GM13976 (cell line): ENCODE results near the gene LZTS2.
A peak's percentile ranks its signal among the peaks of the same experiment; 100 is the strongest.
"Not testable (repeated sequence)": the region's sequence is repeated elsewhere in the genome, so short reads cannot be mapped to it uniquely, and the experiment has no call there.

Experiments
- DNase-seq: peaks from one replicate; pipeline ENCODE4 v3.0.0; 2012; ENCODE audit warnings: low spot score
- CTCF ChIP-seq: IDR thresholded peaks from 2 replicates; pipeline ENCODE4 v1.5.1; 2012; ENCODE audit warnings: borderline replicate concordance, mild to moderate bottlenecking; ENCODE audit not compliant: insufficient read depth; ENCODE audit errors: extremely low read depth, missing control alignments, control extremely low read depth
- in situ Hi-C: fragments of 300-500 bp; cut with MboI; formaldehyde crosslinking; loops from one replicate; pipeline ENCODE4 v1.12.0; 2022; ENCODE audit warnings: low sequenced_read_pairs, mixed read lengths, inconsistent platforms; ENCODE audit not compliant: unreplicated experiment

LZTS2 gene

DNA sequence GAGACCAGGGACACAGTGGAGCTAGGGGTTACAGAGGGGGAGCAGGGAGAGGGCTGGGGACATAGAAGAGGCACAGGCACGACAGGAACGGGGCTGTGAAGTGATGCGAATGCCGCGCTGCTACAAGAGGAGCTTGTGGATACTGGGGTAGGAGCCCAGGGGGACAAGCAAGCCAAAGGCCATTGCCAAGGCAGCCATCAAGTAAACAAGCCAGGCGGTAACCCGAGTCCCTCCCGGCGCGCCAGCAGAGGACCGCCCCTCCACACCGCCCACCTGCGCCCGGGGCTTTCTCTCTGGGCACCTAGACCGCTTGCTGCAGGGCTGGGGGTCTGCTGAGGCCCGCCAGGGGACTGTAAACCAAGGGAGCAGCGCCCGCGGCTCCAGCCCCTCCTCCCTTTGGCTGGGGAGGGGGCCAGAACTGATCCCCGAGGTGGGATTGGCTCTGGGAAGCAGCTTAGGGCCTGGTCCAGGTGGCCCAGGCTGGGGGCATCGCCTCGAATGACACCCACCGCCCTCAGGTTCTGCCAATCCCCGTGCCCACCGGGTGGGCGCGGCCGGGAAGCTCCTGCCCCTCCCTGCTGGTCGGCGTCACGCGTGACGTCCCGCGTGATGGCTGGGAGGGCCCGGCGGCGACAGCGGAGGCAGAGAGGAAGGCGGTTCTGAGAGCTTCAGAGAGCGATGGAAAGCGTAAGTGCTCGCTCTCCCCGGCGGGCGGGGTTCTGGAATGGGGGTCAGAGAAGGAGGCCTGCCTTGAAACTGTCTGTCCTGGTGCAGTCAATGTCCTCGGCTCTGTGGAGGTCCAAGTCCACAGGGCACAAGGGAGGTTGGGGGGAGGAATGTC, 32.4 kb downstream of the LZTS2 start:
- in situ Hi-C loops: loop anchor here (10.0 kb wide), 1 partner anchor 113 kb away; no protein-coding TSS in a partner anchor
- no peak for TF ChIP-seq CTCF
- DNase-seq: peak; percentile 73

- TF ChIP-seq CTCF: no peak
- DNase-seq: no peak
- in situ Hi-C loops: loop anchor here (10.0 kb wide), 1 partner anchor 112 kb away; no protein-coding TSS in a partner anchor
Observed at GRCh38 chr10:101032637-101033224, 33.1 kb downstream of the LZTS2 start.

GRCh38 chr10:101033276-101033675, 33.7 kb downstream of the LZTS2 start:
- in situ Hi-C loops: loop anchor here (10.0 kb wide), 1 partner anchor 112 kb away; no protein-coding TSS in a partner anchor
- no peak for TF ChIP-seq CTCF
- DNase-seq: no peak

DNA sequence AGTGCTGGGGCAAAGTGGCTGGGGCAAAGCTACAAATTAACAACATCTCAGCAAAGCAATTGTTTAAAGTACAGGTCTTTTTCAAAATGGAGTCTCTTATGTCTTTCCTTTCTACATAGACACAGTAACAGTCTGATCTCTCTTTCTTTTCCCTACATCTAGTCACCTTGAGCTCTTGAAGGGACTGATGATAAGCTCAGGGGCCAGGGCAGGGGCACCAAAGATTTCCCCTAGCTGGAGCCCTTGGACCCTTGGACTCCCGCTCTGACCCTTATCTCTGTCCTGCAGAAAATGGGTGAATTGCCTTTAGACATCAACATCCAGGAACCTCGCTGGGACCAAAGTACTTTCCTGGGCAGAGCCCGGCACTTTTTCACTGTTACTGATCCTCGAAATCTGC, 34.8 kb downstream of the LZTS2 start:
- DNase-seq: not testable (repeated sequence)
- in situ Hi-C loops: loop anchor here (10.0 kb wide), 1 partner anchor 110 kb away; no protein-coding TSS in a partner anchor

GRCh38 chr10:101035314-101035713, 35.7 kb downstream of the LZTS2 start:
- TF ChIP-seq CTCF: no peak
- in situ Hi-C loops: loop anchor here (10.0 kb wide), 1 partner anchor 109 kb away; no protein-coding TSS in a partner anchor
- no peak for DNase-seq

DNA sequence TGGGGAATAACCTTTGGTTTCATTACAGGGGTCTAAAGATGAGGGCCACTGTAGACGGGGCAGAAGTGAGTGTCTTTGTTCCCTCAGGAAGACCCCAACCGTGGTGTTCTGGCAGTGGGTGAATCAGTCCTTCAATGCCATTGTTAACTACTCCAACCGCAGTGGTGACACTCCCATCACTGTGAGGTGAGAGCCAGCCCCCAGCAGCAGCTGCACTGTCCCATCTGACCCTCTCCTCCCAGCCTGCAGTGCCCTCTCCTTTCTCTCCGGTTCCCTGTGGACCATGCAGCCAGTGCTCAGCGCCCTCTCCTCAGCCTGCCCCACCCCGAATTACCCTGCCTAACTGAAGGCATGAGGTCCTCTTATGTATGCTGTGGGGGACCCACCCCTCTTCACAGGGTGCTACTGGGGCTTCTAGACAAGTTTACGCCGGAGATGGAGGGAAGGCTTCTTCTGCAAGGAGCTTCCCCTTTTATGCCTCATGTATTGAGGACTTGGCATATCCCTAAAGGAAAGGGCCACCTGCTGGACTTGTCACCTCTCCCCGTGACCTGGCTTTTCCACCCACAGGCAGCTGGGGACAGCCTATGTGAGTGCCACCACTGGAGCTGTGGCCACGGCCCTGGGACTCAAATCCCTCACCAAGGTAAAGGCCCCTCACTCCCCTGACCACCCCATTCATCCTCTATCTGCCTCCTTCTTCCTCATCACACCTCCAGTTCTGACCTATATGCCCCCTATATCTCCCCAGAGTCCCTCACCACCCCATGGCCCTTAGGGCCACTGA, 36.5 kb downstream of the LZTS2 start:
- in situ Hi-C loops: loop anchor here (10.0 kb wide), 1 partner anchor 109 kb away; no protein-coding TSS in a partner anchor

More for the DNA sequence above, 36.5 kb downstream of the LZTS2 start:
- no peak for DNase-seq
- no peak for TF ChIP-seq CTCF
